Measurements from ENCODE around the gene TPD52L1.
"Not testable (repeated sequence)": the region's sequence is repeated elsewhere in the genome, so short reads cannot be mapped to it uniquely, and the experiment has no call there.

Gene TPD52L1

GRCh38 chr6:125157280-125157679, 3.7 kb downstream of the TPD52L1 start:
- no peak for DNase-seq (ENCODE audit: extremely low spot score)
- ChIA-PET POLR2A (no interaction called here), CTCF (interaction anchor here (1.1 kb wide), 1 partner anchor 34 kb away, joined by 4 read pairs; no protein-coding TSS in a partner anchor)
- TF ChIP-seq CTCF (IDR thresholded peaks at IDR 0.05; ENCODE audit: control extremely low read depth, extremely low read depth, low read depth, missing control alignments): no peak

GRCh38 chr6:125157725-125158124, 4.2 kb downstream of the TPD52L1 start:
- POLR2A ChIA-PET: no interaction called here
- CTCF ChIA-PET: no interaction called here
- TF ChIP-seq CTCF (IDR thresholded peaks at IDR 0.05; ENCODE audit: control extremely low read depth, extremely low read depth, low read depth, missing control alignments): no peak
- DNase-seq (ENCODE audit: extremely low spot score): no peak

GRCh38 chr6:125163339-125163738, 9.8 kb downstream of the TPD52L1 start:
- CTCF ChIA-PET: interaction anchor here (1.2 to 3.2 kb wide), 5 partner anchors 8 to 94 kb away, joined by 3 to 14 read pairs (median 4); partner anchors contain the start of gene TPD52L1
- DNase-seq (ENCODE audit: extremely low spot score); POLR2A ChIA-PET: not testable (repeated sequence)

GRCh38 chr6:125163811-125164210, 10.2 kb downstream of the TPD52L1 start:
- no peak for TF ChIP-seq CTCF (IDR thresholded peaks at IDR 0.05; ENCODE audit: control extremely low read depth, extremely low read depth, low read depth, missing control alignments)
- no peak for DNase-seq (ENCODE audit: extremely low spot score)
- POLR2A ChIA-PET: no interaction called here
- CTCF ChIA-PET: interaction anchor here (3.0 to 3.2 kb wide), 2 partner anchors 10 to 29 kb away, joined by 10 to 14 read pairs; partner anchors contain the start of gene TPD52L1

- ChIA-PET CTCF (interaction anchor here (2.5 to 3.2 kb wide), 3 partner anchors 11 to 28 kb away, joined by 10 to 14 read pairs (median 10); partner anchors contain the start of gene TPD52L1), POLR2A (no interaction called here)
- no peak for TF ChIP-seq CTCF (IDR thresholded peaks at IDR 0.05; ENCODE audit: control extremely low read depth, extremely low read depth, low read depth, missing control alignments)
- no peak for DNase-seq (ENCODE audit: extremely low spot score)
These were observed 11.1 kb downstream of the TPD52L1 start for GRCh38 chr6:125164696-125165095.

GRCh38 chr6:125165256-125165655, 11.7 kb downstream of the TPD52L1 start:
- no peak for DNase-seq (ENCODE audit: extremely low spot score)
- ChIA-PET CTCF (interaction anchor here (2.5 to 3.0 kb wide), 2 partner anchors 12 to 27 kb away, joined by 10 read pairs; partner anchors contain the start of gene TPD52L1), POLR2A (no interaction called here)
- TF ChIP-seq CTCF (IDR thresholded peaks at IDR 0.05; ENCODE audit: control extremely low read depth, extremely low read depth, low read depth, missing control alignments): no peak

GRCh38 chr6:125165776-125166175, 12.2 kb downstream of the TPD52L1 start:
- ChIA-PET POLR2A (no interaction called here), CTCF (interaction anchor here (1.3 to 3.0 kb wide), 4 partner anchors 10 to 27 kb away, joined by 3 to 10 read pairs (median 10); partner anchors contain the start of gene TPD52L1)
- no peak for TF ChIP-seq CTCF (IDR thresholded peaks at IDR 0.05; ENCODE audit: control extremely low read depth, extremely low read depth, low read depth, missing control alignments)
- DNase-seq (ENCODE audit: extremely low spot score): no peak

All from GM10248 (cell line).